SIG-M5 (cell line): ENCODE data around the gene CTCF.
A peak's percentile ranks its signal among the peaks of the same experiment; 100 is the strongest.

Experiments
- DNase-seq: peaks from one replicate; lab custom pipeline; 2025; lab: John Stamatoyannopoulos, UW

CTCF gene

GRCh38 chr16:67652578-67653127 lies 90.3 kb downstream of the CTCF start:
- no peak for DNase-seq

- no peak for DNase-seq
Observed at GRCh38 chr16:67653128-67653788, 90.9 kb downstream of the CTCF start.

GRCh38 chr16:67653789-67654402 lies 91.6 kb downstream of the CTCF start:
- no peak for DNase-seq

- no peak for DNase-seq
Observed at GRCh38 chr16:67654403-67654911, 92.1 kb downstream of the CTCF start.

GRCh38 chr16:67655363-67655762 lies 93.0 kb downstream of the CTCF start:
- DNase-seq, result no peak

GRCh38 chr16:67656344-67657016 lies 94.2 kb downstream of the CTCF start:
- no peak for DNase-seq

- DNase-seq, result no peak
Observed at GRCh38 chr16:67657017-67657608, 94.8 kb downstream of the CTCF start.

GRCh38 chr16:67657751-67658518 lies 95.6 kb downstream of the CTCF start:
- DNase-seq, result no peak

GRCh38 chr16:67658849-67659674 lies 96.7 kb downstream of the CTCF start:
- no peak for DNase-seq

- no peak for DNase-seq
Observed at GRCh38 chr16:67659675-67660563, 97.6 kb downstream of the CTCF start, which contains the start of gene ACD. ACD (minus strand) TSS chr16:67660260; CDS start chr16:67660220, 40 bp downstream.

- peak; percentile 83 for DNase-seq
Observed at GRCh38 chr16:67660564-67661028, 98.3 kb downstream of the CTCF start, which contains the start of gene PARD6A. PARD6A (plus strand) TSS chr16:67660960; CDS start chr16:67661039, 79 bp downstream.

- DNase-seq, result no peak
Observed at GRCh38 chr16:67661101-67661761, 98.9 kb downstream of the CTCF start.

- DNase-seq, result no peak
Observed at GRCh38 chr16:67661886-67662652, 99.7 kb downstream of the CTCF start.

- DNase-seq, result no peak
Observed at GRCh38 chr16:67662653-67663010, 100.3 kb downstream of the CTCF start.

- DNase-seq, result no peak
Observed at GRCh38 chr16:67663151-67663876, 101.0 kb downstream of the CTCF start.

- DNase-seq, result no peak
Observed at GRCh38 chr16:67663877-67664222, 101.5 kb downstream of the CTCF start.

- no peak for DNase-seq
Observed at GRCh38 chr16:67664258-67664657, 101.9 kb downstream of the CTCF start.

GRCh38 chr16:67664871-67665270 lies 102.5 kb downstream of the CTCF start:
- DNase-seq, result no peak
